ENCODE results near the gene MGP. TPM values are rescaled to one million over a fixed set of nuclear protein-coding genes. Genes with fewer than 3 reads are reported as not detected.

Gene MGP
- total RNA-seq, 4 donors from 2014 or later: 76.0 to 127 (median 115) TPM

DNA sequence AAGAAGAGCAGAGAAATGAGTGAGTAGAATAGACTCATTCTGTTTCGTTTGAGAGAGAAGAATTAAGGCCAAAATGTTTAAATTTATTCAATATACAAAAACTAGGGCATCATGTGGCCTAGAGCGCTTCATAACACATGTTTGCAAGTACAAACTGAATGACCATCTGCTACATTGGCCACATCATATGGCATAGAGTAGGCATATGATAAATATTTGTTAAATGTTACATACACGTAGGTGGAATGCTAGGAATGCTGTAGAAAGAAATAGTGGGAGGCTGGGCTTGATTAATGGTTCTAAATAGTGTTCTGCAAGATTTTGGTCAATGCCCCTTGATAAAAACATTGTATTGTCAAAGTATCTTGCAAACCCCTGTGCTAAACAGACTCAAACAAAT lies 10.8 kb downstream of the MGP start:
- no peaks in the 10 kb centered on the region for H3K4me1 ChIP-seq
- DNase-seq: no peak
- no peaks in the 10 kb centered on the region for H3K36me3 ChIP-seq
- H3K9me3 ChIP-seq: no peaks in the 10 kb centered on the region
- H3K27ac ChIP-seq: no peak overlapping the region
- no peaks in the 10 kb centered on the region for H3K27me3 ChIP-seq
- TF ChIP-seq CTCF (IDR thresholded peaks at IDR 0.05) (no peak), POLR2A (IDR thresholded peaks at IDR 0.05) (no peak)
- H3K4me3 ChIP-seq: no peak overlapping the region

DNA sequence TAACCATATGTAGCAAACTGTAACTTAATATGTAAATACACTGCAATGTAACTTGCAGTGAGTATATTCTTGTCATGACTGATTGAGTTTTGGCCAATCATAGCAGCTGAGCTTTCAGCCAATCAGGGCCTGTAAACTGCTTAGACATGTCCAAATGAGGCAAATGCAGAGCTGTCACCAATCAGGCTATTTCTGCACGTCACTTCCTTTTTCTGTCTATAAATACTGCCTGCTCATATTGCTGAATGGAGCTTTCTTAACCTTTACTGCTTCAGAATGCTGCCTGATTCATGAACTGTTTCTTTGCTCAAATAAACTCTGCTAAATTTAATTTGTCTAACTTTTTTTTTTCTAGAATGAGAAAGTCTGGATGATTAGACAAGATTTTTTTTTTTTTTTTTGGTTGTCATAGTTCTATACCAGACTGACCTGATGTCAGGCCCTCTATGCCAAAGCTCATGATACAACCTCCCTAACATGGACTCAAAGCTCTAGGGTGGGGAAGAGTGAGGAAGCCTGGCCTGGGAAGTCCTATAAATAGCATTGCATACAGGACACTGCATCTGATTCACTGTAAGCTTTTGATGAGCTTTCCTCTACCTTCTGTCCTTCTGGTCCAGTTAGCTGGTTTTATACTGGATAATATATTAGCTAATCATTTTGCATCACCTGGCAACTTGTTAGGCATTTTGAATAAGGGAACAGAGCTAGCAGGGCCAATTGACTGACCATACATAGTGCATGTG lies 12.0 kb downstream of the MGP start:
- TF ChIP-seq CTCF (IDR thresholded peaks at IDR 0.05) (no peak), POLR2A (IDR thresholded peaks at IDR 0.05) (no peak)
- no peaks in the 10 kb centered on the region for H3K4me1 ChIP-seq
- H3K27ac ChIP-seq: no peak overlapping the region
- no peak overlapping the region for H3K4me3 ChIP-seq
- H3K9me3 ChIP-seq: no peaks in the 10 kb centered on the region
- H3K36me3 ChIP-seq: no peaks in the 10 kb centered on the region
- DNase-seq: no peak
- H3K27me3 ChIP-seq: no peaks in the 10 kb centered on the region

DNA sequence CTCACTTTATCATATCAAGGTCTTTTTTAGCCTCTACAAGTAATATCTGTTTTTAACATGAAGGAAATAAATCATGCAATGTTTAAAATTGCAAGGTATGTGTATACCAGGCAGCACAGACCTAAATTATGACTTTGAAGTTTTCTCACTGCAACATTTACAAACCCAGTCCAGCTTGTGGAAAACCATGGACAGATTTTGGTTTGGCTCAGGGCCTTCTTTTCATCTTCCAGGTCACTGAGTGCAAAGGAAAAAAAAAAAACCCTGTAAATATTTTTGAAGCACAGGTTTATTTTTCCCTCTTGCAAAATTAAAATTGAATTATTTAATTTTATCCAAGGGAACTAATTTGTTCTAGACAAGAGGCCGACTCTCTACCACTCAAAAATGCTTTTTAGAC lies 13.8 kb downstream of the MGP start:
- Histone ChIP-seq H3K4me3 (no peak overlapping the region), H3K27ac (no peak overlapping the region), H3K27me3 (no peaks in the 10 kb centered on the region), H3K36me3 (no peaks in the 10 kb centered on the region), H3K9me3 (no peaks in the 10 kb centered on the region), H3K4me1 (no peaks in the 10 kb centered on the region)
- TF ChIP-seq CTCF (IDR thresholded peaks at IDR 0.05) (no peak), POLR2A (IDR thresholded peaks at IDR 0.05) (no peak)
- DNase-seq: no peak

DNA sequence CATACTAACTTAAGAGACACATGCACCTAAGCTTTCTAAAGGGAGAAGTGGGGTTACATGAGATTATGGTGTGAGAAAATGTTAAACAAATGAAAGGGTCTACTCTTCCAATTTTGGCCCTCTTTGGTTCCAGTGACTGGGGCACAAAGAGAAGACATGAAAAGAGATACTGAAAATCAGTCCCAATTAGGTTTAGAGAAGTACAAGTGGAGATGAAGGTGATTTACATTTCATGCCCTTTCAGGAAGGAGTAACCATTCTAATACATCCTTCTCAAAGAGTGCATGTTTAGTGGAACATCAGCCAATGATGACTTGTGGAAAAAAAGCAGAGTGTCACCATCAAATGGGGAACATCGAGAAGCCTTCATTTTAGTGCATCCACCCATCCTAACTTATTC lies 14.4 kb downstream of the MGP start:
- Histone ChIP-seq H3K4me1 (no peaks in the 10 kb centered on the region), H3K27ac (no peak overlapping the region), H3K4me3 (no peak overlapping the region), H3K27me3 (no peaks in the 10 kb centered on the region), H3K9me3 (no peaks in the 10 kb centered on the region), H3K36me3 (no peaks in the 10 kb centered on the region)
- TF ChIP-seq CTCF (IDR thresholded peaks at IDR 0.05) (no peak), POLR2A (IDR thresholded peaks at IDR 0.05) (no peak)
- no peak for DNase-seq

- no peak overlapping the region for H3K4me3 ChIP-seq
- no peaks in the 10 kb centered on the region for H3K36me3 ChIP-seq
Measured at GRCh38 chr12:14868916-14869506, 16.6 kb downstream of the MGP start.

More at GRCh38 chr12:14868916-14869506, 16.6 kb downstream of the MGP start:
- no peak for DNase-seq
- H3K9me3 ChIP-seq: no peaks in the 10 kb centered on the region
- no peaks in the 10 kb centered on the region for H3K27me3 ChIP-seq
- no peak for TF ChIP-seq CTCF (IDR thresholded peaks at IDR 0.05)
- H3K4me1 ChIP-seq: no peaks in the 10 kb centered on the region
- no peak overlapping the region for H3K27ac ChIP-seq

All from Peyer's patch (tissue), 4 donors.